GM21576 (cell line): ENCODE measurements around the gene QPCT.

Experiments
- ATAC-seq: cut with Tn5 transposase; IDR thresholded peaks from one replicate; pipeline ENCODE4 v1.9.1; 2021; ENCODE audit warnings: mild to moderate bottlenecking, moderate library complexity; ENCODE audit not compliant: unreplicated experiment

QPCT gene

DNA sequence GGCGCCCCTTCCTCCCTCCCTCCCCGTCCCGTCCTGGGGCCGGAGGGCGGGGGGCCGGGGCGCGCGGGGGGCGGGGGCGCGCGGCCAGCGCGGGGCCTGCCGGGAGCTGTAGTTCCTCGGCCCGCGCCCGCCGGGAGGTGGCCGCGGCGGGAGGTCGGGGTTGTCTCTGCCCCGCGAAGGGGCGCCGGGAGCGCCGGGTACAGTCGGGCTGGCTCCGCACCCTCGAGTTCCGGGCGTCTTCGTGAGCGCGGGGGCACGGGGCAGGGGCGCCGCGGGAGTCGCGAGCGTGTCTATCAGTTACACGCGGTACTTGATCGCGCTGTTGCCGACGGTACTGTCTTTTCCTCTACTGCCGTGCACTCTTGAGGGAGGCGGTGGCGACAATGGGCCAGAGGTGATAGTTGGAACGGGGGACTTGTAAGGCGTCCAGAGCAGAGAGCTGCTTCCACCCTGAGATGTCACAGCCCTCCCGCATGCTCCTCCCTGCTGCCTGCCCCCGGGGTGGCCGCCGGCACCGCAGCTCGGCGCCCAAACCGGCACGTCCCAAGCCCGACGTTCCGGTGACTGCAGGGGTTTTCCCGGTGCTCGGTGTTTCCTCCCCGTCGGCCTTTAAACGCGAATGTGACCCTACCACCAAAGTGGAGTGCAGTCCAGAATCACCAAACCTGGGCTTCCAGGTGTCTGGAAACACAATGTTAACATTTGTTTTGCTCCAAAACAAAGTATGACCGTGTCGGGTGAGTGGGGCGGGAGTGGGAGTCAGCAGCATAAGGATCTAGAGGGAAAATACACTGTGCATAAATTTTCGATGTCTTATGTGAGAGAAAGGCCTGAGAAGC lies 19.4 kb upstream of the QPCT start, which contains the start of gene PRKD3:
PRKD3 (minus strand) TSS at position 48 of the 839 bp plus-strand sequence. CDS start 8,309 bp downstream, outside the sequence.
- peak; percentile 56 for ATAC-seq

DNA sequence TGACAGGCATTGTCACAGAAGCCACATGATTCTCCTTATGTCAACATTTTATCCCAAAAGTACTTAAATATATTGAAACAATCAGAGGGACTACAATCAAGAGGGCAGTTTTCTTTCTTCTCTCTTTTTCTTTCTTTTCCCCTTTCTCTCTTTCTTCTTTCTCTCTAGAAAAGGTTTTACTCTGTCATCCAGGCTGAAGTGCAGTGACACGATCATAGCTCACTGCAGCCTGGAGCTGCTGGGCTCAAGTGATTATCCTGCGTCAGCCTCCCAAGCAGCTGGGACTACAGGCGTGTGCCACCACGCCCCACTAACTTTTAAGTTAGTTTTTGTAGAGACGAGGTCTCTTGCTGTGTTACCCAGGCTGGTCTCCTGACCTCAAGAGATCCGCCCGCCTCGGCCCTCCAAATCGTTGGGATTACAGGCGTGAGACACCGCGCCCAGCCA lies 18.8 kb upstream of the QPCT start:
- no peak for ATAC-seq

DNA sequence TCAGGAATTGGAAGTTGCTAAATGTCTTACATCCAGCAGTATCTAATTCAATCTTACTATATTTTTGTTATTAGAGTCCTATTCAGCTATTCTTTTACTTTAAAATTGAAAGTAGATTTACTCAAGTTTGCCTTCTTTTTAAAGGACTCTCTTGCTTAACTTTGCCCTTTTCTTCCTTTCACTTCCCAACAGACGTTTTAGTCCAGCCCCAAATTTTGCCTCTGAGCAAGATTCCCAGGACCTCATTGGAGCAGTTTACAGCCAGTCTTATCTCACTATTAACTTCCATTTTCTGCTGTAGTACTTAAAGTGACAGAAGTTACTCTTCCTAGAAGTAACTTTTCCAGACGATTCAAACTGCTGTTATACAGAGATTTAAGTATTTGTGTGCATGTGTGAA lies 18.1 kb upstream of the QPCT start:
- no peak for ATAC-seq

DNA sequence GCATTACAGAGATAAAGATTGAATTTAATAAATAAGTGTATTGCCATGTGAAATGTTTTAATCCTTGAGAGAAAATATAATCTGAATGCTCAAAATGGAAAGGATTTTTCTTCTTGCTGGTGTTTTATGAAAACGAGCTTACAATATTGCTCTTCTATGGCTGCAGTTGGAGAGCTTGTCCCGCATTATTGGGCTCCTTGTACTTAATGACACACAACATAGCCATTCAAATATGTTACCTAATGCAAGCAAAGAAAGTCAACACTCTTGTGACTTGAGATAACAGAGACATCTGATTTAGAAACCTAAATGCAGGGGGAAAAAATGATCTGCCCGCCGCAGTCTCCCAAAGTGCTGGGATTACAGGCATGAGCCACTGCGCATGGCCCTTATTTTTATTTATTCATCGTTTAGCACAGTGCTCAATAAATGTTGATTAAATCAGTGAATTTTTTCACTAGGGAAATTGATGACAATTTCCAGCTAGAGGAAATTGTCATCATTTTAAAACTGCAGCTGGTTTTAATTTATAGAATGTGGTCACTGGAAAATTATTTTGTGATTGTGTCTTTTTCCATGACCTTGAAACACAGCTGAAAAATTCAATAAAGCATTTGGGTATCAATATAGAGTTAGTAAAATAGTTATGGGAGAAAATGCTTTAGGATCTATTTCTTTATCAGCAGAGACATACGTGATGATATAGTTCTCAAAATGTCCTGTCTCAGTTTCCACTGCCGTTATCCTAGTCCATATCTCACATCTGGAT lies 17.4 kb upstream of the QPCT start:
- ATAC-seq = no peak

DNA sequence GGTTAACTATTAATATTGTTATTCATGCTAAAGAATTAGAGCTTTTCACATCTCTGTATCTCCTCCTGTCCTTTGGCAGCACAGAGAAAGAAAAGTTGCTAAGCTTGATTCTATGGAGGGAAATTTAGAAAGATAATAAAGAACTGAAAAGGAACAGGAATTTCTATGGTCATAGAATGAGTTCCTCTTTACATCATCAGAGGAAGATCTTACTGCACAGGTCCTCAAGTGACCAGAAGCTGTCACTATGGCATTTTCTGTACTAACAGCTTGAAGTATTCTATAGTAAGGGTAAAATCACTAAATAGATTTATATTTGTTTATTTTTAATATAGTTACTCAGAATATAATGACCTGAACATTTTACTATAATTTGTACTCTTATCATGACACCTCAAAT lies 13.7 kb upstream of the QPCT start:
- ATAC-seq = no peak

DNA sequence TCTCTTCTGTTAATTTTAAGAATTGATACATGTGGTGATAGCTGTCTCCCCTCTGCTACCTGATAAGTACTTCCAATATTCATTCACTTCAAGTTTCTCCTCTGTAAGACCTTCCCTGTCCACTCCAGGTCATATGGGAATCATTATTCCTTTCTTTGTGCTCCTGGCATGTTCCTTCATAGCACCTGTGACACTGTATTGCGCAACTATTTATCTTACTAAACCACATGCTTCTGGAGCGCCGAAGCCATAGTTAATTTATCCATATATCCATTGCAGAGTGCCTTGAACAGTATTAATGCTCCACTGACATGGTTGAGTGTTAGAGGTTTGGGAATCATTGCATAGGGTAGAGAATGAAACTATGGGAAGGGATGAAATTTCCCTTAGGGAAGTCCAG lies 11.9 kb upstream of the QPCT start:
- ATAC-seq = no peak

DNA sequence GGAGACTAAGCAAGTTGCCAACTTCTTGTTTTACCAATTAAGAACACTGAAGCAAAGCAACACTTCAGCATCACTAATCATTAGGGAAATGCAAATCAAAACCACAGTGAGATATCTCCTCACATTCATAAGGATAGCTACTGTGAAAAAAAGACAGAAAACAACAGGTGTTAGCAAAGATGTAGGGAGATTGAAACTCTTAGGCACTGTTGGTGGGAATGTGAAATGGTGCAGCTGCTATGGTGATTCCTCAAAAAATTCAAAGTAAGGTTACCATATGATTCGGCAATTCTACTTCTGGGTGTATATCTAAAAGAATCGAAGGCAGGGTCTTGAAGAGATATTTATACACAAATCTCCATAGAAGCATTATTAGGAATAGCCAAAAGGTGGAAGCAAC lies 11.2 kb upstream of the QPCT start:
- ATAC-seq = no peak

DNA sequence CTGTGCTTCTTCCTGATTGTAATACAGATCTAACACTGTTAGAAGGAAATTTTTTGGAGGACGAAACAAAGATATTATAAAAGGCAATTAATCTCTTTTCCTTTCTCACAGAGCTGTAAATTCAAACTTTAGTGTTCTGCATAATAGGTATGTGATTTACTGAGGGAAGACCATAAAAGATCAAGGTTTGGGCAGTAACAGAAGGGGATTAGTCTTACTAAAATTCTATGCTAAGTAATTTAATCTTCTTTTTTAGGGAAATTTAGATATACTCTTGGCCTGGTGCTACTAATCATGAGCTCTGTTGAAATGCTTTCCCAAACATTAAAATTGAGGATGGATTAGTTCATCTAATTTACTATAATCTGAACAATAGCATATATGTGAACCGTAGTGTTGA lies 8.8 kb upstream of the QPCT start:
- ATAC-seq = no peak

DNA sequence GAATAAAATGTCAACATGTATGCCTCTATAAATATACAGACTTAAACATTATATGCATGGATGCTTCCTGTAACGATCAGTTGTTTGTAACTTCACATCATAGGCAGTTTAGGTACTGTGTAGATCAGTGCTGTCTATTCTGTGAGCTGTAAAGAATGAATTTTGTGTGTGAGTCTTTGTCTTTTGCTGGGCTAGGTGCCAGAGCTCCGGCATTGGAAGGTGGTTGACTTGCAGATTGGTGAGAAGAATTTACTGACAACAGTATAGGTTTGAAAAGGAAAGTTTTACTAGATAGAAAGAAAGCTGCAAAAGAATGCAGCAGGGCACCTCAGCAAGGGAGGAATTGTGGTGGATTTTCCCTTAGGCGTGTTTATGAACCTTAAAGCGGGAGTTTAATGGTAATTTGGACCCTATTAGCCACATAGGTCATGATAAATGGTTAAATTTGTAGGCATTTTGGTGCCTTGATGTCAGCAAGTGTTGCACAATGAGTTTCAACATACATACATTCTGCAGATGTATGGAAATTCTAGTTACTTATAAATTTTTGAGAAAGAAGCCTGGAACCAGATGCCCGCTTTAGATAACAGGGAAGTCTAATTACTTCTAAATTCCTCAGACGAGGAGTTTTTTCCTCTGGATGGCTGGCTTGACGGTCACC lies 6.7 kb upstream of the QPCT start:
- no peak for ATAC-seq

DNA sequence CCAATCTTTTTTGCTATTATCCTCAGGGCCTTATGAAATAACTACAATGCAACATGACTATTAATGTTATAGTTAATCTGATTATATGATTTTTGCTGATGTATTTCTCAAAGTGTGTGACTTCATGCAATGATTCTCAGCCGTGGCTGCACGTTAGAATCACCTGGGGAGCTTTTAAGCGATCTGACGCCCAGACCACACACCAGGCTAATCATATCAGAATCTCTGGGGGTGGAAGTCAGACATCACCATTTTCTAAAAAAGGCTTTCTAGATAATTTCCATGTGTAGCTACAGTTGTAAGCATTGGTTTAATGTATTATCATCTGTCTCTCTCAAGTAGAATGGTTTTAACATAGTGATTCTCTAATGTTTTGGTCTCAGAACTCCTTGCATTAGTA lies 5.5 kb upstream of the QPCT start:
- ATAC-seq = no peak

DNA sequence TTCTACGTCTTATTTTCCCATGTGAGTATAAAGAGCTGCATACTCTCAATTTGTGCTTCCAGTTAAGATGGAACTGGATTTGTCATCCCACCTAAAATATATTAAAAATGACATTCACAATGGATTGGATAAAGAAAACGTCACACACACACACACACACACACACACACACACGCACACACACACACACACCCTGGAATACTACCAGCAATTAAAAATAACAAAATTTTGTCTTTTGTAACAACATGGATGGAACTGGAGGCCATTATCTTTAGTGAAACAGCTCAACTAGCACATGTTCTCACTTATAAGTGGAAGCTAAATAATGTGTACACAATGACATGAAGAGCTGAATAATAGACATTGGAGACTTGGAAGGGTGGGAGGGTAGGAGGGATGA lies 3.8 kb upstream of the QPCT start:
- no peak for ATAC-seq

DNA sequence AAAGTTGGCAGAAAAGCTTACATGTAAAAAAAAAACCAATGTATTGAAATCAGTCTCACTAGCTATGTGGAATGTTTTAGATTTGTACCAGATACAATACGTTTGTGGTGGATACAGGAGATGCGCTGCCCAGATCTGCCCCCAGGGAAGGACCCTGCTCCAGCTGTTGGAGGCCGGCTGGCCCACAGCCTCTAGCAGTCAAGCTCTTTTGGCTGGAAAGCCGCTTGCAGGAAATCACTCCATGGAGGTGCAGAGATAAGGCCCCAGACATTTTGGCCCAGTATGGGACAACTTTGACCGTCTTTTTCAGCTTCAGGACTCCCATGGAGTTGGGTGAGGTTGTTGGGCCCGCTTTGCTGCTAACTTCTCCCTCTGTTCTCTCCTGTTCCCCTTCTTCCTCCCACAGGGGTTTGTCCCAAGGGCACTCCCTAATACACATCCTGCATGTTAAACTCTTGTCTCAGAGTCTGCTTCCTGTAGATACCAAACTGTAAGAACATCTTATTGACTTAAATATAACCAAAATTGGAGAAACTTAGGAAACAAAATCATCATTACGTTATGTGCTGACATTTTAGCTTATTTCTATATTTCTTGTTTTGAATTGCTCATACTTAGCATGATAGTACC lies 1.7 kb upstream of the QPCT start:
- ATAC-seq = no peak

DNA sequence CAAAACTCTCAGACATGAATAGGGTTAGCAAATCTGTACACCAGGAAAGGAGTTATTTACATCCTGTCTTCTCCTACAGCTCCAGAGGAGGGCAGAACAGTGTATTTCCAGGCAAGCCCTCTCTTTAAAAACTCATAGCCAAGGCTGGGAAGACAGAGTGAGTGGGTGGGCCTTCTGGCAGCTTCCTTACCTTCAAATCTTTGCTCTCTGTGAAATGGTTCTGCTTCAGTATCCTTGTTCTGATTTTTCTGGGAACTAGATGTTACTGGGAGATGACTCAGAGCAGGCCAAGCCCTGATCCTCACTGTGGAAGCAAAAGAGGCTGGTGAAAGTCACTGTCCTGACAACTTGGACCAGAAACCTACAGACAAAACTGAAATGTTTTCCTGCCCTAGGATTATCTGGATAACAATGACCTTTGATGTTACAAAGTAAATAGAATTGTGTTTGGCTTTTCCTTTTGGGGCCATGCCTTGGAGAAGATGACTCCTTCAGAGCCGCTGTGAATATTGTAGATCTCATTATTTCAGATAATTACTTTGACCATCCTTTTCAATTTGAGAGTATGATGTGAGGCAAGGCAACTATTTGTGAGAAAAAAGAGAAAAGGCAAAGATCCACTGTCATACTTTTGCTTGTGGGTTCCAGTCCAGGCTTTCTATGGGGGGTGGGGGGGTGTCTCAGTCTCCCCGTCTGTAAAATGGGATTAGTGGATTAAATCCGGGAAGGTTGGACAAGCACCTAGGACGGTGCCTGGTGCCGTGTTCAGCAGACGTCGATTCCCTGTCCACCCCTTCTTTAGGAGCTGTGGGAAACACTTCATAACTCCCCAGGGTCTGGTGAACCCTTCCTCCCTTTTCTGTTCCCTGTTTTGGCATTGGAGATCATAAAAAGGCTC lies 644 bp upstream of the QPCT start:
- ATAC-seq = no peak

DNA sequence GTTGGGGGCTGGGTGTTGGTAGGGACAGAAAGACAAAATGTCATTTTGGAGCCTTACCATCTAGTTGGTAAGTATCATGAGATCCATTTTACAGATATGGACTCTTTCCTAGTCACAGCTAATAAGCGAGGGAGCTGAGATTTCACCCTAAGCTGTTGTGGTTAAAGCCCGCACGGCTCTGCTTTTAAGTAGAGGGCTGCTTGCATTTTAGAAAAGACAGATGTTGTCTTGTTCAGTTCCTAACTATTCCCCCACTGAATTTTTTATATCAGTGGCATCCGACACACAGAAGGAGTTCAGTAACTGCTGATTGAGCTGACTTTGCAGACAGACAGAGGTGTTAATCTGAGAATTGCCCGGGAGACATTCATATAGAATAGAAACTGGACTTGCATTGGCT lies 3.7 kb downstream of the QPCT start:
- ATAC-seq = no peak

DNA sequence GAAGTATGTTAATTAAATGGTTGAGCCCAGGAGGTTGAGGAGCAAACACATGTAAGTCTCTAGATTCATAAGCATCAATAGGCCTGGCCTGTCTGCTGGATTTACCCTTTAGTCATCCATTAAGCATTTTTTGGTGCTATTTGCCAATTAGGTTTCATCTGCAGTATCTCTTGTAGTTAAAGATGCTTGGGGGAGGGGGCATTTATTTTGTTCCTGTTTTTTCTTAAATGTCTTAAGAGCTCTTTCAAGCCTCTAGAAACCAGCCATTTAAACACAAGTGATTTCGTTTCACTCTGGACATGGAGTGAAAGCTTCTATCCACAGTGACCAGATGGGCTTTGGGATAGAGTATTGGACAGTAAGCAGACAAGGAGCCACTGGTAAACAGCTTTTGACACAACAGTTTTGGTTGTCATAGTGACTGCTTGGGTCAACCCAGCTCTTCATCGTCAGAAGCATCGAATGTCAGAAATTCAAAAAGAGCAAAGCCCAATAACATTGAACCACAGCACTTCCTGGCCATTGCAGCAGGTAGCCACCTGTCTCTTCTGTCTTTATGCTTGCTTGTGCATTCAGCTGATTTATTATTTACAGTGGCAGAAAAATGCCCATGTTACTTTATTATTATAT lies 4.9 kb downstream of the QPCT start:
- ATAC-seq = no peak

DNA sequence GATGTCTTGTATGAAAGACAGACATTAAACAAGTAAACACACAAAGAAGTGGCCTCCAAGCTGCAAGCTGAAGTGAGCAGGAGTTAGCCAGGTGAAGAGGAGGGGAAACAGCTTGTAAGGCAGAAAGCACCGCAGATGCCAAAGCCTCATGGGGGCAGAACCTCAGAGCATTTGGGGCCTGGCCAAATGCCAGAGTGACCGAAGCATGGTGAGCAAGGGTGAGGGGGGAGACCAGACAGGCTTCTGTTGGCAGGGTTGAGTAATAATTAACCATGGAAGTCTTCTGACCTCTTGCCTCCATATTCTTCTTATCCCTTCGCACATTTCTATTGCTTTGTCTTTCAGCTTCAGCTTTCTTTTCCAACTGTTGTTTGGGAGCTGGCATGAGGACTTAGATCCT lies 5.6 kb downstream of the QPCT start:
- no peak for ATAC-seq

DNA sequence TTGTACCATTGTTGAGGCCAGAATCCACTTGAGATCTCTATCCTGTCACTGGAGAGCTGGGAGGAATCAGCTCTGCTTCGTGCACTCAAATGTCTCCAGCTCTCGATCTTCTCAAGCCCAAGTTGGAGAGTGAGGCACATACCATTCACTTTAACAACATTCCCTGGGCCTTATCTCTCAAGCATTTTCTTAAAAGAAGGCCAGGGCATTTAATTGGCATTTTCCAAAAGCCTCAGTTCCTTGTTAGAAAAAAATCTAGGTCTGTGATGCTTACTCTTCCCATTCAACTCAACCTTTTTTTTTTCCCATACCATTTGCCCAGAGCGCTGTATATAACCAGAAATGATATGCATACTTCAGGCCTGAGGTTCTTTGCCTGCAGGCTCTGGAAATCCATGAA lies 10.1 kb downstream of the QPCT start:
- no peak for ATAC-seq

DNA sequence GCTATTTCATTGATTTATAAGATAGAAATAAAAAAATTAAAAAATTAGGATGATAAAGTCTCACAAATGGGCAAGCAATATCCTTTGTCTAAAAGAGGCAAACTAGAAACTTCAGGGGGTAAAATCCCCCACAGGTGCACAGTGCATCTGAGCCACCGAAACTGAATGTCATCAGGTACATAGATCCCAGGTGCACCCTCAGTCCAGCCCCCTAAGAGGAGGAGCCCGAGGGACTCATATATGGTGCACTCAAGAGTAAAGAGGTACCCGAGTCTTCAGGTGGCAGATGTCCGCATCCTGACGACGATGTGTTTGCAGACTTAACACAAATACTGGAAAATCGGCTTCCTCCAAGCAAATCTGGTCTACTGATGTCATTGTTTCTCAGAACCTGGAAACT lies 11.3 kb downstream of the QPCT start:
- no peak for ATAC-seq

DNA sequence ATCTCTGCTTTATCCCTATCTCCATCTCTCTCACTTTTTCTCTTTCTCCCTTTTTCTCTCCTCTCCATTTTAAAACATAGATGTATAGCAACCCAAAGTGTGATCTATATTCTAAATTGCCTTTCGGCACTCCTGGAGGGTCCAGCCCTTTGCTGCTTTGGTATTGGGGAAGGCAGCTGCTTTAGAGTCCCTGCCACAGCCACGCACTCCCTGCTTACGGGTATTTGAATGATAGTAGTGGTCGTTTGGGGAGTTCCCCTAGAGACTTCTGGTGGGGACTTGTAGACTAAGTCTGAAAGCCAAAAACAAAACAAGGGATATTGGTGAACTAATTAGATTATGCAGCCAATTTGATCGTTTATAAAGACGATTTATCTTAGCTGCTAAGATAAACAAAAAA lies 11.9 kb downstream of the QPCT start:
- no peak for ATAC-seq

DNA sequence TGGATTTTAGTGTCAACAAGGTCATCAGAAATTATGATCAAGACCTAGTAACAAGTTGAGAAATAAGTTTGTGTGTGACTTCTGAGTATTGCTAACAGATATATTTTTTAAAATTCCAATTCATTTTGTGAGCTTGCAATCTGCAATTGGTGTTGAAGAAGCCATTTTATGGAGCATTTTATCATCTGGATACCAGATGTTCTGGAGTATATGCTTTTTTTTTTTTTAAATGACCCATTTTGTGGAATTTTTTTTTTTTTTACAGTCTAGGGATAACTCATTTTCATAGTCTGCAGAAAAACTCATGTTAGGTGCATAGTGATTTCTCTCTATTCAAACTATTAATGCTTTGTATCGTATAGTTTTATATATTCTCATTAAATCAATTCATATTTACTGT lies 12.6 kb downstream of the QPCT start:
- ATAC-seq = no peak
